AG04450 (cell line): ENCODE measurements around the gene PSKH1. TPM values are rescaled to one million over a fixed set of nuclear protein-coding genes. Genes with fewer than 3 reads are reported as not detected.

ENCODE experiments used
- CTCF ChIA-PET: fragments of 300-600, 350-600 bp; formaldehyde crosslinking; extraction: SDS; loops from one replicate; lab custom pipeline; 2022; ENCODE audit warnings: antibody characterized with exemption, inconsistent platforms; lab: Charles Lee
- POLR2A ChIA-PET: fragments of 350-600 bp; formaldehyde crosslinking; extraction: SDS; loops from one replicate; lab custom pipeline; 2021; ENCODE audit warnings: antibody characterized with exemption, inconsistent platforms; lab: Yijun Ruan, JAX
- DNase-seq: peaks from one replicate; pipeline ENCODE4 v3.0.0-alpha.2; 2011; ENCODE audit warnings: low read depth, low spot score
- H3K27ac ChIP-seq: one replicate; pipeline ENCODE4 v1.5.1; 2012; ENCODE audit warnings: low read depth, low read length, control low read depth
- H3K27me3 ChIP-seq: one replicate; pipeline ENCODE4 v1.6.0; 2012; ENCODE audit warnings: low read length; ENCODE audit not compliant: control insufficient read depth, insufficient read depth
- H3K4me3 ChIP-seq: 2 replicates; pipeline ENCODE4 v1.5.1; 2011; ENCODE audit warnings: mild to moderate bottlenecking, low read depth, low read length, control low read depth
- H3K9me3 ChIP-seq: 2 replicates; pipeline ENCODE4 v1.5.1; 2012; ENCODE audit warnings: low read length; ENCODE audit not compliant: control insufficient read depth, insufficient read depth
- polyA plus RNA-seq: library from polyadenylated mRNA; depleted of rRNA; stranded (reverse); fragments of >200 nt; gene quantifications from 2 replicates; pipeline ENCODE4 v1.2.3, GENCODE V29; 2011
- TF ChIP-seq, protein P1 (sequence below): IDR thresholded peaks from 2 replicates; pipeline ENCODE4 v1.5.1; 2011; ENCODE audit warnings: low read depth, low read length, control low read depth, inconsistent platforms

PSKH1 gene
- polyA plus RNA-seq, 1 experiment: 18.2 TPM

DNA sequence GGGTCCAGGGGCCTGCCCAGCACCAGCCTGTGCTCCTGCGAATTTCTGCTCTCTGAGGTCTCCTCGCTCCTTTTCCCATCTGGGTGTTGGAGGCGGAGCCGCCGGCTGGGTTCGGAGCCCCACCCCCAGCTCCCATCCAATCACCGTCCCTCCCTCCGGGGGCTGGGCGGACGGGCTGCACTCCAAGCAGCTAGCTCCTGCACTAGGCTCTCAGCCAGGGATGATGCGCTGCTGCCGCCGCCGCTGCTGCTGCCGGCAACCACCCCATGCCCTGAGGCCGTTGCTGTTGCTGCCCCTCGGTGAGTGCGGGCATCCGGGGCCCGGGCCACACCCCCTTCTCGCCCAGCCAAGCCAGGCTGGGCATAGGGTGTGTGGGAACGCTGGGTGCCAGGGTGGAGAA lies 8.4 kb upstream of the PSKH1 start, which contains the start of gene NRN1L:
TSS of gene NRN1L (plus strand) at position 202 of the 400 bp plus-strand sequence. CDS start at position 221, 19 bp downstream.
- Histone ChIP-seq H3K4me3 (no peak within 1 kb of the TSS), H3K9me3 (no peaks in the 10 kb centered on the region), H3K27ac (peak within 1 kb of the TSS; percentile 11), H3K27me3 (no peaks in the 10 kb centered on the region)
- TF ChIP-seq, protein P1, sequence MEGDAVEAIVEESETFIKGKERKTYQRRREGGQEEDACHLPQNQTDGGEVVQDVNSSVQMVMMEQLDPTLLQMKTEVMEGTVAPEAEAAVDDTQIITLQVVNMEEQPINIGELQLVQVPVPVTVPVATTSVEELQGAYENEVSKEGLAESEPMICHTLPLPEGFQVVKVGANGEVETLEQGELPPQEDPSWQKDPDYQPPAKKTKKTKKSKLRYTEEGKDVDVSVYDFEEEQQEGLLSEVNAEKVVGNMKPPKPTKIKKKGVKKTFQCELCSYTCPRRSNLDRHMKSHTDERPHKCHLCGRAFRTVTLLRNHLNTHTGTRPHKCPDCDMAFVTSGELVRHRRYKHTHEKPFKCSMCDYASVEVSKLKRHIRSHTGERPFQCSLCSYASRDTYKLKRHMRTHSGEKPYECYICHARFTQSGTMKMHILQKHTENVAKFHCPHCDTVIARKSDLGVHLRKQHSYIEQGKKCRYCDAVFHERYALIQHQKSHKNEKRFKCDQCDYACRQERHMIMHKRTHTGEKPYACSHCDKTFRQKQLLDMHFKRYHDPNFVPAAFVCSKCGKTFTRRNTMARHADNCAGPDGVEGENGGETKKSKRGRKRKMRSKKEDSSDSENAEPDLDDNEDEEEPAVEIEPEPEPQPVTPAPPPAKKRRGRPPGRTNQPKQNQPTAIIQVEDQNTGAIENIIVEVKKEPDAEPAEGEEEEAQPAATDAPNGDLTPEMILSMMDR: no peak
- ChIA-PET POLR2A (interaction anchor here (0.7 to 2.1 kb wide), 4 partner anchors 9 to 50 kb away, joined by 3 to 10 read pairs (median 4); partner anchors contain the start of gene PSKH1), CTCF (interaction anchor here (0.7 to 3.2 kb wide), 22 partner anchors 8 to 363 kb away, joined by 3 to 25 read pairs (median 6); partner anchors contain the start of genes ACD, CTRL, EDC4 and PSKH1)
- DNase-seq: peak; percentile 79

DNA sequence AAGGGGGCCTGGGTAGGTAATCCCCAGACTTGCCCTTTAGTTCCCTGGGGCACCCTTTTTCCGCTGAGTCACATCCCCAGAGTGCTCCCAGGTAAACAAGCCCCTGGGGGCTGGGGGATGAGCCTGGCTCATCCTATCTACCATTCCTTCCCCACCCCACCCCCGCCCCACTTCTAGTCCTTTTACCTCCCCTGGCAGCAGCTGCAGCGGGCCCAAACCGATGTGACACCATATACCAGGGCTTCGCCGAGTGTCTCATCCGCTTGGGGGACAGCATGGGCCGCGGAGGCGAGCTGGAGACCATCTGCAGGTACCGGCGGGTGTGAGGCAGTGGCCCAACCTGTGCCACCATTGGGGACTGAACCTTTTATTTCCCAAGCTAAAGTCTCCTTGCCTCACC lies 7.5 kb upstream of the PSKH1 start:
- no peak overlapping the region for H3K4me3 ChIP-seq
- TF ChIP-seq, protein P1: no peak
- CTCF ChIA-PET: interaction anchor here (0.6 to 0.7 kb wide), 2 partner anchors 69 to 159 kb away, joined by 4 read pairs; no protein-coding TSS in a partner anchor
- no peak for DNase-seq
- POLR2A ChIA-PET: no interaction called here
- no peak overlapping the region for H3K27ac ChIP-seq
- H3K9me3 ChIP-seq: no peaks in the 10 kb centered on the region
- H3K27me3 ChIP-seq: no peaks in the 10 kb centered on the region

DNA sequence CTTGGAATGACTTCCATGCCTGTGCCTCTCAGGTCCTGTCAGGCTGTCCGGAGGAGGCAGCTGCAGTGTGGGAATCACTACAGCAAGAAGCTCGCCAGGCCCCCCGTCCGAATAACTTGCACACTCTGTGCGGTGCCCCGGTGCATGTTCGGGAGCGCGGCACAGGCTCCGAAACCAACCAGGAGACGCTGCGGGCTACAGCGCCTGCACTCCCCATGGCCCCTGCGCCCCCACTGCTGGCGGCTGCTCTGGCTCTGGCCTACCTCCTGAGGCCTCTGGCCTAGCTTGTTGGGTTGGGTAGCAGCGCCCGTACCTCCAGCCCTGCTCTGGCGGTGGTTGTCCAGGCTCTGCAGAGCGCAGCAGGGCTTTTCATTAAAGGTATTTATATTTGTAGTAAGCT lies 7.1 kb upstream of the PSKH1 start:
- CTCF ChIA-PET: interaction anchor here (0.6 kb wide), 1 partner anchor 158 kb away, joined by 4 read pairs; no protein-coding TSS in a partner anchor
- Histone ChIP-seq H3K27me3 (no peaks in the 10 kb centered on the region), H3K4me3 (no peak overlapping the region), H3K9me3 (no peaks in the 10 kb centered on the region), H3K27ac (no peak overlapping the region)
- DNase-seq: no peak
- TF ChIP-seq, protein P1: no peak
- POLR2A ChIA-PET: no interaction called here

DNA sequence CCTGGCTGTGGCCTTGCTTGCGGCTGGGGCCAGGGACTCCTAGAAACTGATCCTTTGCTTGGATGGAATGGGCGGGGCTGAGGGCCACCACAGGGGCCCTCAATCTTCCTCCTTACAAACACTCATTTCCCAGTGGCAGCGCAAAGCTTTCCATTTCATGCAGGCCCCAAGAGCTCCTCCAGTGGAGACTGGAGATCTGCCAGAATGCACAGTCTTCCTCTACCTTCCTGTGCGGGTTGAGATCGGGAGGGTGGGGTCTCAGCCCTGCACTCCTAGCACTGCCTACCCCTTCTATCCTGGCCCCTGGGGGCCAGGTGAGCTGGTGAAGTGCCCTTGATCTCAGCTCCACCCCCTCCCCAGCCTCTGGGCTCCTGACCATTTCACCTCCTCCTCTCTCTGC lies 6.7 kb upstream of the PSKH1 start:
- ChIA-PET CTCF (interaction anchor here (0.6 kb wide), 1 partner anchor 158 kb away, joined by 4 read pairs; no protein-coding TSS in a partner anchor), POLR2A (no interaction called here)
- no peak overlapping the region for H3K27ac ChIP-seq
- no peaks in the 10 kb centered on the region for H3K9me3 ChIP-seq
- H3K4me3 ChIP-seq: no peak overlapping the region
- TF ChIP-seq, protein P1: no peak
- no peak for DNase-seq
- no peaks in the 10 kb centered on the region for H3K27me3 ChIP-seq

DNA sequence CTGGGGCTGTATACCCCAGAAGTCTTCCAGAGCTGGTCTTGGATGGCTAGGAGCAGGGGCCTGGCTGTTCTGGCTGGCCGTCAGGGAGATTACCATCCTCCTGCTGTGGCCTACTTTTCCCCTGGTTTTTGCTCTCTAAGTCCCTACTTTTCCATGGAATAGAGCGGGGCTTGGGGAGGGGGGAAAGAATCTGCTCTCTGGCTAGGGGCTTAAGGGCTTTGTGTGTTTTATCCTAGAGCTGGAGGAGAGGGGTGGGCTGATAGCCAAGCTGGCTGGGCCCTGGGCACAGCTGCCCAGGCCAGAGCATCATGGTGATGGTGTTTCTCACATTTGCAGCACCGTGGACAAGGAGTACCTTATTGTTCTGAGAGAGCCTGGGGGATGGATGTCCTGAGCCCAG lies 4.7 kb upstream of the PSKH1 start:
- TF ChIP-seq, protein P1: no peak
- H3K9me3 ChIP-seq: no peaks in the 10 kb centered on the region
- POLR2A ChIA-PET: no interaction called here
- no peak overlapping the region for H3K4me3 ChIP-seq
- no peak overlapping the region for H3K27ac ChIP-seq
- H3K27me3 ChIP-seq: no peaks in the 10 kb centered on the region
- no peak for DNase-seq
- CTCF ChIA-PET: no interaction called here
